Hepatocyte (in vitro differentiated cells): ENCODE data around the gene MAD2L2.

Source experiments
- EZH2 ChIP-seq: fragments of 200-600 bp; sonication (generic); IDR thresholded peaks from 2 replicates; pipeline ENCODE4 v1.6.1; 2016; ENCODE audit warnings: antibody characterized with exemption, mild to moderate bottlenecking, borderline replicate concordance
- EZH2phosphoT487 ChIP-seq: fragments of 200-600 bp; sonication (generic); IDR thresholded peaks from one replicate; pipeline ENCODE4 v1.6.1; 2018; ENCODE audit warnings: antibody characterized with exemption, mild to moderate bottlenecking, low read depth, moderate library complexity; ENCODE audit not compliant: unreplicated experiment, severe bottlenecking

GRCh38 chr1:11645270-11645669 lies 35.7 kb downstream of the MAD2L2 start:
- TF ChIP-seq EZH2phosphoT487, result no peak
- no peak for TF ChIP-seq EZH2
